SW480 (cell line): ENCODE data around the gene EEFSEC.
"Not testable (repeated sequence)": the region's sequence is repeated elsewhere in the genome, so short reads cannot be mapped to it uniquely, and the experiment has no call there.

Experiments used
- DNase-seq: peaks from one replicate; pipeline ENCODE4 v3.0.0-alpha.2; 2016; ENCODE audit warnings: low spot score

The EEFSEC gene

GRCh38 chr3:128152419-128153155 lies 694 bp upstream of the EEFSEC start:
- DNase-seq: no peak

DNA sequence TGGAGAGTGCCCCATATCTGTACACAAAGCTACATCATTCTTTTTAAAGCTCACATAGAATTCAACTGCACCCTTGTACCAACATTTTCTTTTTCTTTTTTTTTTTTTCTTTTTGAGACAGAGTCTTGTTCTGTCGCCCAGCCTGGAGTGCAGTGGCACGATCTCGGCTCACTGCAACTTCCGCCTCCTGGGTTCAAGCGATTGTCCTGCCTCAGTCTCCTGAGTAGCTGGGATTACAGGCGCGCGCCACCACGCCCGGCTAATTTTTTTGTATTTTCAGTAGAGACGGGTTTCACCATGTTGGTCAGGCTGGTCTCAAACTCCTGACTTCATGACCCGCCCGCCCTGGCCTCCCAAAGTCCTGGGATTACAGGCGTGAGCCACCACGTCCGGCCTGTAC lies 1.1 kb downstream of the EEFSEC start:
- not testable (repeated sequence) for DNase-seq

- DNase-seq: no peak
Measured at GRCh38 chr3:128155616-128156360, 2.5 kb downstream of the EEFSEC start.

DNA sequence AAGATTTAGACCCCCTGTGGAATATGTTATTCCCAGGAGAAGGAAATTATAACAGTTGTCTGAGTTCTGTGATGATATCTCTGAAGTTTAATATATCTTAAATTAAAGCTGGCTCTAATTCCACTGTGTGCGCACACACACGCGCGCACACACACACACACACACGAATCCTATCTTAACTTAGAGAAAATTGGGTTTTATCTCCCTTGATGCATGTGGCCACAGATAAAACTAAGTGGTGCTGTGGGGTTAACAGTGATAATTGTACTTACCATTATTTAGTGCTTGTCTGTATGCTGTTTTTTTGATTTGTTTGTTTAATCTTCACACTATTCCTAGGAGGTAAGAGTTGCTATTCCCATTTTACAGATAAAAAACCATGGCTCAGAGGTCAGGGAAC lies 7.4 kb downstream of the EEFSEC start:
- DNase-seq: no peak

- DNase-seq: no peak
Measured at GRCh38 chr3:128163432-128163831, 10.2 kb downstream of the EEFSEC start.

DNA sequence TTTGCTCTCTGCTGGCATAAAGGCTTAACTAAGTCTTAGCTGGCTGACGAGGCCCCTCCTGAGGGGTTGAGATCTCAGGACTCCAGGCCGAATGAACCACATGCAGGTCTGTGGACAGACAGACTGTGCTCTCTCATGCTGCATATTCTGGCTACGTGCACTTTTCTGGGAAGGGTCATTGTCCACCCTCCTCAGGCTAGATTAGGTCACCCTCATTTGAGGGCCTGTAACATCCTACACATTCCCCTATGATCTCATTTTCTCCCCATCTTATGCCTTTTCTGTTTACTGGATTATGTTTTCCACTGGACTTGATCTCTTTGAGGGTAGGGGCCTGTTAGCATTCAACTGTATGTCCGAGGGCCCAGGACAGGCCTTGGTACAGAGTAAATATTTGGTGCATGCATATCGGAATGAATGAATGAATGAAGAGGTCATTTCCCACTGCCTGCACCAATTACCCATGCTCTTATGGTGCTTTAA lies 13.7 kb downstream of the EEFSEC start:
- DNase-seq: no peak

DNA sequence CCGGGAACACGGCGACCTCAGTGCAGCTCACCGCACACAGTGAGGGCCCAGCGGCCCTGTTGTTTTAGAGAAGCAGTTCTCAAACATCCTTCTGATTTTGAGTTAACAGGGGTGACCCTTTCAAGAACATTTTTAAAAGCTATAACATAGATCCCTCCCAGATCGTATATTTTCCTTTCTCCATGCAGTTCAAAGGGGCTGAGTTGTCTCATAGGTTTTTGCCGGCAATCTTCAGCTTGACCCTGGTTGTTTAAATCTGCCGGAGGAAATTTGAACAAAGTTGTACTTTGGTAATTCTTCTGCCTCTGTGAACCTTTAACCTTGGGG lies 14.3 kb downstream of the EEFSEC start:
- no peak for DNase-seq

DNA sequence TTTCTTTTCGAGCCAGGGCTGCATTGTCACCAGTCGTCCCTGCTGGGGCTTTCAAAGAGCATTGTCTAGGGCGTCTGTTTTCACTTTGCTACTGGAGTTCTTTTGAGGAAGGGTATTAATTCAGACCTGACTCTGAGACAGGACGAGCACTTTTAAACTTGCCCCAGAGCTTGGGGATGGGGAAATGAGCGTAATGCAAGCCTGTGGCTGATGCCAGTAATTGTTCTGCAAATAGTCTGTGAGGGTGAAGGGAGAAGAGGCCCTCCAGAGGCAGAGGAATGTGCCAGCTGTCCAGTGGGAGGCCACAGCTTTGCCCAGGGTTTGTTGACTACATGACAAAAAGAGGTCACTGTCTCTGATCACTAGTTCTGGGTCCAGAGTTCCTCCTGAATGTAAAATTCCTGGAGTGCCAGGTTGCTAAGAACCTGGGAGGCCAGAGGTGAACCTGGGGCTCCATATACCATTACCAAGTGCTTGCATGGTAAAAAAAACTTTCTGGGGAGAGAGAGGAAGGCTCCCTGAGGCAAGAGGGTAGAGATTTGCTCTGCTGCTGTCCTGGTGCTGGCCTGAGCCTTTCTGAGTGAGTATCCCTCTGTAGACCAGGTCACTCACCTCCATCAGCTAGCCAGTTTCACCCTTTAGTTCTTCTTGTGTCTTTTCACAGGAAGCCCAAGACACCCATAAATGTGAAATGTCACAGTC lies 14.8 kb downstream of the EEFSEC start:
- no peak for DNase-seq

GRCh38 chr3:128168836-128169235 lies 15.6 kb downstream of the EEFSEC start:
- no peak for DNase-seq

DNA sequence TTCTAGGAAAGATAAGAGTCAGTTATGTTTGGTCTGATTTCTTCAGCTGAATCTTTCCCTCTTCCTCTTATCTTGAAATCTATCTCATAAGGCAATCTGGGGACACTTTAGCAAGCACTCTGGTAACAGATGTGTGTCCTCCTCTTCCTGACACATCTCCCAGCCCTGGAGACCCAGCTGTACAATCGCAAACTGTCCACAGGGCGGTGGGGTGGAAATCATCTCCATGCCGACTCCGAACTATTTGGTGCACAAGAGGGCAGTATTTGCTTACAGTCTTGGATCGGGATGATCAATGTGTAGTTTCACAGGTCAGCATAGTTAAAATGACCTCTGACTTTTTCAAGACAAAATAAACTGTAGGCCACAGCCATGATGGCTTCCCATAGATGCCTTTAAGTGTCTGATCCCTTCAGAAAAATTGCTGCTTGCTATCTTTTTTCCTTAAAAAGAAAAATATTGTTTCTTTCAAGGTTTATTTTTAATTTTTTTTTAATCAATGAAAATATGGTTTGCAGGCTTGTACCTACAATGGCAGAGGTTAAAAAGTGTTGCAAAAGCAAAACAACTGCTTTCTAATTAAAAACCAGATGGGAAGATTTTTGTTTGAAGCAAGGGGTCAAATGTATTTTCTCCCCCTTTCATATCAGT lies 17.7 kb downstream of the EEFSEC start:
- peak; percentile 71 for DNase-seq

GRCh38 chr3:128173200-128173599 lies 19.9 kb downstream of the EEFSEC start:
- DNase-seq: no peak

- no peak for DNase-seq
Measured at GRCh38 chr3:128173849-128174248, 20.6 kb downstream of the EEFSEC start.

DNA sequence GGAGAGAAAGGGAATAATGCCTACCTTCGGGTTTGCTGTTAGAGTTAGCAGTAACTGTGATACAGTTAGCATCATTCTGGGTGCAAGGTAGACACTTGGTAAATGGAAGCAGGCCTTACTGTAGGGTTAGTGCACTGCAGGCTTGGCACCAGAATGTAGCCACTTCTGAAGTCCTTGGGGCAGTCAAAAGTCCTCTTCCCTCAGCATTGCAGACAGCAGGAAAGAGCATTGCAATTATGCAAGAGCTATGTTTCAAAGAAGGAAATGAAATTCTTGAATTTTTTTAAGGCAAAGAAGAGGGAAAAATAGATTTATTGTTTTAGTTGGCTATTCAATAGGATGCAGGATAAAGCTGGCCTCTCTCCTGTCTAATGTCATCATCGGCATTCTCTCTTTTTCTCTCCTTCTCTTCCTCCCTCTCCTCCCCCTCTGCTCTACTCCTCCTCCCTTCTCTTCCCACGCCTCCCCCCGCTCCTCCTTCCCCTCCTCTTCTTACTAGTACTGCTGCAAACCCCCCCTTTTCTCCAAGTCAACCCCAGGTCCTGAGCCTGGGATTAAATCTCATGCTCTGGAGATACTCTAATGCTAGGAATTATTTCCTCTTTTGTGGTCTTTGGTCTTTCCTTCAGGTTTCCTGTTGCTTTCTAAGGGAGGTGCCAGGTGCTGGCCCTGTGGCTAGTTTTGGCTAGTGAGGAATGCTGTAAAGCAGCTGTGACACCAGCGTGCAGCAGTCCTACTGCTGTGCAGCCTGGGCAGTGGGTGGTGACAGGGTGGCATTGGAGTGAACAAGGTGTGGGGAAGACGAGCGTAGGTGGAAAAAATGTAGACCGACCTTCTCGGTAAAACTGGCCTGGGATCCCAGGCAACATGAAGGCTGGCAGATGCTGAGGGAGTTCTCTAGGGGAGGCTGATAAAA lies 21.7 kb downstream of the EEFSEC start:
- DNase-seq: no peak

- no peak for DNase-seq
Measured at GRCh38 chr3:128175768-128176167, 22.5 kb downstream of the EEFSEC start.

DNA sequence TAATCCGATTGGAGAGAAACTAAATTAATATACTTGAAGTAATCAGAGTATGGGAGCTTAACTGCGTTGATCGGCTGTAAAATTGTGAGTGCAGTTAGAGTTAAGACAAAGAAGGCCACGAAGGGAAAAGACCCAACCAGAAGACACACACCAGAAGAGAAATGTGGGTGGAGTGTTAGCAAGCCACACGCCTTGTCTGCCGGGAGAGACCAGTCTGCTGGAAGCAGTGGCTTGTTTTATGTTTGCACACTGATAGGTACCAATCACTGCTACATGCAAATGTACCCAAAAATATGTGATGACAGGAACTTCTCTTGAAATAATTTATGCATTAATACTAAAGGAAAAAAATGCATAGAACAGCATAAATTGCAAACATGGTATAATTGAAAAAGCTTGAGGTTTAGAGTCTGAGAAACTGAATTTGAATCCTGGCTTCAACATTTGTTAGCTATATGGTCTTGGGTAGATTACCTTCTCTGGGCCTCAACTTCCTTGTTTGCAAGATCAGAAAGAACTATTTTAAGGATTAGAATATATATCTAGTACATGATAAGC lies 23.1 kb downstream of the EEFSEC start:
- no peak for DNase-seq

DNA sequence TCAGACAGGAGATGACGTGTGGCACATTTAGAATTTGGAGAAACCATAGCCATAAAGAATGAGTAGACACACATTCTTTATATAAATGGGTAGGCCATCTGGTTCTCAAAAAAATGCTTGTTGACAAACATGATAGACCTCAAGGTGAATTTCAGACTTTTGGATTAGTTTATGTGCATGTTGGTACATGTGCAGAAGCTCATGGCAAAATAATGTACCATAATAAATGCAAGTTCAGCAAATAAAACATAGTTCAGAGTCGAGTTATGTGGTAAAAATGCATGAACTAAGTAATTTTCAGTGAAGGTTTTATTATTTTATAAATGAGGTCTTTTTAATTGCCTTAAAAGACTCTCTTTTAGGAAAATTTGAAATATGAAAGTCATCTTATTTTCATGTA lies 24.6 kb downstream of the EEFSEC start:
- DNase-seq: no peak

GRCh38 chr3:128178782-128179483 lies 25.7 kb downstream of the EEFSEC start:
- no peak for DNase-seq

- no peak for DNase-seq
Measured at GRCh38 chr3:128179484-128179819, 26.2 kb downstream of the EEFSEC start.

DNA sequence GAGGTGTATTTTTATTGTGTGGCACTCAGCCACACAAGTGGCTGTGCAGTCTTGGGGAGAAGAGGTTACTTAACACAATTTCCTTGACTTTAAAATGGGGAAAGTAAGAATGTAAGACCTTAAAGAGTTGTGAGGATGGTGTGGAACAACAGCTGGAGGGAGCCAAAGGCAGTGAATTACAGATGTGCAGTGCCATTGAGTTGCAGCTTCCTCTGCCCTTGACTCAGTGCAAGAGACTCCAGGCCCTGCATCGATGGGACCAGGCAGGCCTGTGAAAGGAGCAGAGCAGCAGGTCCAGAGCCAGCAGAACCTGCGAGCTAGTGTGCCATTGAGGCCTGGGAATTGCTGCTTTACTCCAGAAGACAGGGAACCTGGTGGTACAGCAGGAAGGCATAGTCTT lies 27.2 kb downstream of the EEFSEC start:
- DNase-seq: no peak

DNA sequence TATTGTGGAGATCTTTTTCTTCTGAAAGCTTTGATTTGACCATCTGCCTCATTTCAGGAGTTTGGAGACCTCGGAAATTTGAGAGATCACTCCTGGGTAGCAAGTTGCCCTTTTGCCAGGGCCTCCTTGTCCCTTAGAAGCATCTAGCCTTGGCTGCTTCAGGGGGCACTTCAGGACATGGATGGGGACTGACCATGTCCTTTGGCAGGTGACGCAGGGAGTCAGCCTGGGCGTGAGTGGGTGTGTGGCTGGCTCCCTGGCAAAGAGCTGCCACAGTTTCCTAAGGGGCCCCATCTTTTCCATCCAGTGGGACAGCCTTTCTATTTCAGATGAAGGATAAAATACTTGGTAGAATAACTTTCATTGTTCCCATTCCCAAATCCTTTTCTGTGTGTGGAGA lies 27.6 kb downstream of the EEFSEC start:
- no peak for DNase-seq

DNA sequence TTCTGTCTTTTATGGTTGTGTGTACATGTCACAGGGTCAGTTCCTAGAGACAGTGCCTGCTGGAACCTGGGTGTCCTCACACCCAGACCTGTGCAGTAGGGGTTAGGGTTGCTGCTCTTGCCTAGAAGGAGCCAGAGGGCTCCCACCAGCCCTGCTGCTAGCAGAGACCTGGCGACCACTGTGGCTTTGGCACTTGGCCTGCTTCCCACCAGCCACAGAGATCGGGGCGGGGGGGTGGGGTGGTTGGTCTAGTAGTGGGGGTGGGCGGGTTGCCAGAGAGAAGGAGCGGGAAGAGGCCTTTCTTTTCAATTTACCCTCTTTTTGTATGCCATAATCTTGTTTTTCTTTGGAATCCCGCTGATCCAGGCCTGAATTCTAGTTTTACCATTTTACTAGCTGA lies 29.4 kb downstream of the EEFSEC start:
- DNase-seq: no peak
